Left lobe of liver (tissue), 2 donors: ENCODE measurements around the gene PRR13. TPM values are rescaled to one million over a fixed set of nuclear protein-coding genes. Genes with fewer than 3 reads are reported as not detected.
A peak's percentile ranks its signal among the peaks of the same experiment; 100 is the strongest.

Source experiments
- ATAC-seq: fragments of 200-7000 bp; cut with Tn5 transposase; one replicate; pipeline ENCODE4 v1.9.1; 2020; ENCODE audit warnings: mild to moderate bottlenecking, moderate library complexity
- DNase-seq: peaks from one replicate; pipeline ENCODE4 v3.0.0-alpha.2; 2020; ENCODE audit warnings: low spot score
- total RNA-seq: library from RNA; stranded (reverse); gene quantifications from one replicate; pipeline ENCODE4 v1.2.1, GENCODE V29; 2021
- donor health status: DM: no; HTN: no; CAD: no; lungs with moderate emphysema.
- donor health status: DM: no; HTN: yes; CAD: no.

PRR13 gene
- total RNA-seq, 1 donor from 2014 or later = 69.9 TPM

- no peak for ATAC-seq
Measured at GRCh38 chr12:53489242-53489864, 47.8 kb downstream of the PRR13 start.

GRCh38 chr12:53492188-53492587 is 50.7 kb downstream of the PRR13 start:
- DNase-seq (no peak), ATAC-seq (no peak)

More at GRCh38 chr12:53489242-53489864, 47.8 kb downstream of the PRR13 start:
- no peak for DNase-seq

GRCh38 chr12:53492830-53493609 is 51.5 kb downstream of the PRR13 start:
- ATAC-seq (peak; percentile 95), DNase-seq (peak; percentile 92)

- no peak for DNase-seq
Measured at GRCh38 chr12:53493610-53494391, 52.3 kb downstream of the PRR13 start.

More at GRCh38 chr12:53493610-53494391, 52.3 kb downstream of the PRR13 start:
- ATAC-seq = no peak

Other genes starting within 250 kb of the PRR13 start
- gene ITGB7, start 234.5 kb upstream of the PRR13 start, total RNA-seq = 8.6 TPM
- 2.5 TPM for gene RARG, start 209.5 kb upstream of the PRR13 start, total RNA-seq
- 0.73 TPM for gene ESPL1, start 173.4 kb upstream of the PRR13 start, total RNA-seq
- 114 TPM for gene PFDN5, start 146.2 kb upstream of the PRR13 start, total RNA-seq
- gene MYG1, start 142.0 kb upstream of the PRR13 start, total RNA-seq = 24.0 TPM
- 28.2 TPM for gene AAAS, start 120.1 kb upstream of the PRR13 start, total RNA-seq
- gene SP7, start 105.4 kb upstream of the PRR13 start, total RNA-seq = not detected
- gene SP1, start 61.6 kb upstream of the PRR13 start, total RNA-seq = 24.5 TPM
- gene AMHR2, start 17.9 kb upstream of the PRR13 start, total RNA-seq = 0.78 TPM
- gene PCBP2, start 10.4 kb downstream of the PRR13 start, total RNA-seq = 338 TPM
- gene MAP3K12, start 57.7 kb downstream of the PRR13 start, total RNA-seq = 1.4 TPM
- gene TARBP2, start 59.5 kb downstream of the PRR13 start, total RNA-seq = 22.3 TPM
- gene NPFF, start 65.8 kb downstream of the PRR13 start, total RNA-seq = not detected
- gene ATF7, start 184.6 kb downstream of the PRR13 start, total RNA-seq = 18.1 TPM
- gene ATP5MC2, start 234.3 kb downstream of the PRR13 start, total RNA-seq = 118 TPM